HG02943 (cell line): ENCODE measurements around the gene PFDN5.

Experiments used
- ATAC-seq: cut with Tn5 transposase; IDR thresholded peaks from one replicate; pipeline ENCODE4 v1.9.1; 2021; ENCODE audit warnings: mild to moderate bottlenecking, low read depth, moderate library complexity; ENCODE audit not compliant: unreplicated experiment

PFDN5 gene

DNA sequence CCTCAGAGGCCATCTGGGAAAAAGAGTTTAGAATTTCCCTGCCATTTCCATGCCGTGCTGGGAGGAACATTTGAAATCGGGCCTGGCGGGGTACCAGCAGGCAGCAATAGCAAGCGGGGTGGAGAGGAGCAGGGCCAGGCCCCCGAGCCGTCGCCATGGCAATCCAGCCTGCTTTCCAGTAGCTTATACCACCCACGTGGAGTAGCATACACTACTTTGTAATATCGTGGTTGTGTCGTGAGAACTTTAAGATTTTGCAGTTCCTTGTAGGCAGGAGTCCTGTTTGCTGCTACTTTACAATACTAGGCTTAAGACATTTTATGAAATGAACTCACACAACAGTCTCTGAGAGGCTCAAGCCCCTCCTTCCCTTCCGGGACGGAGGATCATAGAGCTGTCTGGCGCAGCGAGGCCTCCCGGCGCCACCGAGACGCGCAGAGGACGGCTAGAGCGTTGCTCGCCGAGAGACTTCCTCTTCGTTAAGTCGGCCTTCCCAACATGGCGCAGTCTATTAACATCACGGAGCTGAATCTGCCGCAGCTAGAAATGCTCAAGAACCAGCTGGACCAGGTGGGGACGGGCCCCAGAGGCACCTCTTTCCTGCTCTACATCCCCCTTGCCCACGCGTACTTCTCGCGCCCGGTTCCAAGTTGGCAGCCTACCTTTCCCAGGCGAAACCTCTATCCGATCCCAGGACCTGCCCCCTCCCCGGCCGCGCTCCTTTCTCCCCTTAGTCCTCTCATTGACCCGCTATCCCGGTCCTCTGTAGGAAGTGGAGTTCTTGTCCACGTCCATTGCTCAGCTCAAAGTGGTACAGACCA is at the start of gene PFDN5:
PFDN5 (plus strand) TSS at position 473 of the 821 bp plus-strand sequence; CDS start at position 499, 26 bp downstream.
- ATAC-seq = peak; percentile 79

GRCh38 chr12:53251477-53252348 is 43.6 kb upstream of the PFDN5 start:
- peak; percentile 71 for ATAC-seq

GRCh38 chr12:53252349-53252916 is 42.9 kb upstream of the PFDN5 start:
- no peak for ATAC-seq

DNA sequence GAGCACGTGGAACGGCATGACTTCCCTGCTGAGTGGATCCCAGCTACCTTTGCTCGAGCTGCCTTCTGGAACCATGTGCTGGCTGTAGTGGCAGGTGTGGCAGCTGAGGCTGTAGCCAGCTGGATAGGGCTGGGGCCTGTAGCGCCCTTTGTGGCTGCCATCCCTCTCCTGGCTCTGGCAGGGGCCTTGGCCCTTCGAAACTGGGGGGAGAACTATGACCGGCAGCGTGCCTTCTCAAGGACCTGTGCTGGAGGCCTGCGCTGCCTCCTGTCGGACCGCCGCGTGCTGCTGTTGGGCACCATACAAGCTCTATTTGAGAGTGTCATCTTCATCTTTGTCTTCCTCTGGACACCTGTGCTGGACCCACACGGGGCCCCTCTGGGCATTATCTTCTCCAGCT is 42.0 kb upstream of the PFDN5 start:
- ATAC-seq = no peak

- no peak for ATAC-seq
Measured at GRCh38 chr12:53254816-53255545, 40.4 kb upstream of the PFDN5 start.

GRCh38 chr12:53255996-53256395 is 39.3 kb upstream of the PFDN5 start:
- ATAC-seq = no peak

GRCh38 chr12:53258541-53259539 is 36.5 kb upstream of the PFDN5 start:
- no peak for ATAC-seq

DNA sequence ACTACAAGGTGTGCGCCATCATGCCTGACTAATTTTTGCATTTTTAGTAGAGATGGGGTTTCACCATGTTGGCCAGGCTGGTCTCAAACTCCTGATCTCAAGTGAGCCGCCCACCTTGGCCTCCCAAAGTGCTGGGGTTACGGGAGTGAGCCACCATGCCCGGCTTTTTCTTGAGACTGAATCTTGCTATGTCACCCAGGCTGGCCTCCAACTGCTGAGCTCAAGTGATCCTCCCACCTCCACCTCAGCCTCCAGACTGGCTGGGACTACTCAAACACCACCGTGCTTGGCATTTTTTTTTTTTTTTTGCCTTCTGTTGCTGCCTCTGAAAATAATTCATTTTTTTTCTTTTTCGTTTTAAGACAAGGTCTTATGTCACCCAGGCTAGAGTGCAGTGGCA is 35.5 kb upstream of the PFDN5 start:
- no peak for ATAC-seq

- ATAC-seq = no peak
Measured at GRCh38 chr12:53265783-53266182, 29.6 kb upstream of the PFDN5 start.

- no peak for ATAC-seq
Measured at GRCh38 chr12:53267306-53267998, 27.9 kb upstream of the PFDN5 start.

- peak; percentile 81 for ATAC-seq
Measured at GRCh38 chr12:53267999-53268629, 27.2 kb upstream of the PFDN5 start, which contains the start of gene ESPL1. Gene ESPL1 (plus strand): TSS chr12:53268299. CDS start chr12:53268767, 468 bp downstream.

- ATAC-seq = no peak
Measured at GRCh38 chr12:53268630-53269562, 26.4 kb upstream of the PFDN5 start.

- ATAC-seq = no peak
Measured at GRCh38 chr12:53274445-53274844, 20.9 kb upstream of the PFDN5 start.

GRCh38 chr12:53276511-53276910 is 18.8 kb upstream of the PFDN5 start:
- no peak for ATAC-seq

DNA sequence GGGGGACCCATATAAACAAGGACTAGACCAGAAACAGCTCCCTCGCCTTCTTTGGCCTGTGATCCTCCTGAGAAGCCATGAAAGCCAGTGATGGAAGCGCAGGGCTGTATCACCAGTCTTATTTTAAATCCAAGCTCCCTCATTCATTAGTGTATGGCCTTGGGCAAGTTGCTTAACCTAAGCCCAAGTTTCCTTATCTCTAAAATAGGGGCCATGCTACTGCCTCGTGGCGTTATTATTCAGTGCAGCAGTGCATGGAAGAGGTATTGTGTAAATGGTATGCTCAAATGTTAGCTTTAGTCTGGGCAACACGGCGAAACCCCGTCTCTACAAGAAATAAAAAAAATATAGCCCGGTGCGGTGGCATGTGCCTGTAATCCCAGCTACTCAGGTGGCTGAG is 17.4 kb upstream of the PFDN5 start:
- ATAC-seq = no peak

DNA sequence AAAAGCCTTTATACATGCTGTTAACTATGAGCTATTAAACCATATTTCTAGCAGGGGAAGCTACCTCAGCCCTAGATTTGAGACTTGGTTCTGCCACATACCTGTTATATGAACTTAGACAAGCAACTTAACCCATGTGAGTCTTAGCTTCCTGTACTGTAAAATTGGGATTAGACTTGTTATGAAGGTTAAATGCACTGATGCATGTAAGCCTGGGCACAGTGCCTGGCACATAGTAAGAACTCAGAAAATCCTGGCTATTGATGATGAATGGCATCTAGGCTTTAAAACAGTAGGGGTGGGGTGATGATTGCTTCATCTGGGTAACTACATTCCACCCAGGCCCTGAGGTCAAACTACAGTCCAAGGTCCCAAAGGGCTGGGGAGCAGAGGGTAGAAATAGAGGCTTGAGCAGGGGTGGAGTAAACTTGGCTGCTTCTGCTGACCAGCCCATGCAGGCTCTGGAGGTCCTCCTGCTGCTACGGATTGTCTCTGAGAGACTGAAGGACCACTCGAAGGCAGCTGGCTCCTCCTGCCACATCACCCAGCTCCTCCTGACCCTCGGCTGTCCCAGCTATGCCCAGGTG is 16.0 kb upstream of the PFDN5 start:
- no peak for ATAC-seq
